ENCODE measurements around the gene ZNF76.
A peak's percentile ranks its signal among the peaks of the same experiment; 100 is the strongest.
"Not testable (repeated sequence)": the region's sequence is repeated elsewhere in the genome, so short reads cannot be mapped to it uniquely, and the experiment has no call there.

The ZNF76 gene

DNA sequence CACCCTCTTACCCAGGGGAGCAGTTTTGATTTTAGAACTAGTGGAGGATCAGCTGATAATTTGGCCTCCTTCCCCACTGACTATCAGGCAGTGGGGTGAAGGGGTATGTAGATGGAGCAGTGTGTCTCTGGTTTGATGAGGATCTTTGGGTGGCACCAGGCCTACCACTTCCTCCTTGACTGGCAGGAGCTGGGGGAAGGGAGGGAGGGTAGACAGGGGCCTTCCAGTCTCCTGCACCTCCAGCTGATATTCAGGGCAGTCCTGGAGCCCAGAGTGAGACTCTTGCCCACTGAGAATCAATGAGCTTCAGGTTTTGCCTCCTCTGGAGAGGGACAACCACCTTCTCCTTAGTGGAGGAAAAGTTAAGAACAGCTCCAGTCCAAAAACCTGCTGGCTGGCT, 41.3 kb downstream of the ZNF76 start:
- peak; percentile 43 for DNase-seq (ENCODE audit: low spot score)

DNA sequence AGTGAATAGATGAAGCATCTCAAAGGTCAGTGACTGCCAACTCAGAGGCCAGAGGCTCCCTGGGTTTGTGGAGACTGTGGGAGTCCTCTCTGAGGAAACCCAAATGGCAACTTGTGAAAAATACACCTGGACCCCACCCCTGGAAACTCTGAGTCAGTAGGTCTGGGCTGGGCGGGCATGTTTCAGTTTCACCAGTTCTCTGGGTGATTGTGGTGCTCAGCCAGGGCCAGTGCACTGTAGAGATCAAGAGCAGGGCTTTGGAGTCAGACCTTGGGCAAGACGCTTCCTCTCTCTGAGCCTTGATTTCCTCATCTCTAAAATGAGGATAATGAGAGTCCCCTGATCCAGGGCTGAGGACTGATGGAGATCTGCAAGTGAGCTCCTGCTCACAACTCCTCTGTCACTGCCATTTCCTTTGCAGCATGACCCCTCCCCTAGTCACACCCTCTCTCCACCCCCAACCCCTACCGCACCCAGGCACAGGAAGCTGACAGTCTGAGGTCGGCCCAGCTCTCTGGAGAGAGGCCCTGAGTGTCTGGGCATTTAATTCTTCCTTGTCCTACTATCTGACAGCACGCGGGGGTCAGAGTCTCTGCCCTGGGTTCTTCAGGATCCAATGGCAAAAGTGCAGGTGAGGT, 43.2 kb downstream of the ZNF76 start:
- DNase-seq (ENCODE audit: low spot score), result peak; percentile 91

DNA sequence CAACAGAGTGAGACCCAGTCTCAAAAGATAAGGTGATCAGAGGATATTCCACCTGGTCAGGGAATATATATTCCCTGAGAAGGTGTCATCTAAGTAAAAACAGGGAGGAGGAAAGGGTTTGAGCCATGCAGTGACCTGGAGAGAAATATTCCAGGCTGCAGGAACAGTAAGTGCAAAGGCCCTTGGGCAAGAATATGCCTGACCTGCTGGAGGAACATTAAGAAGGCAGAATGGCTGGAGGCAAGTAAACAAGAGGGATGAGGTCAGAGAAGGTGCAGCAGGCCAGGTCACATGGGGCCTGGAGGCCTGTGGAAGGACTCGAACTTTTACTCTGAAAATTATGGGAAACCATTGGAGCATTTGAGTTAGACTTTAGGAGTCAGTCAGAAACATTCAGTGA, 44.8 kb downstream of the ZNF76 start:
- no peak for DNase-seq (ENCODE audit: low spot score)

DNA sequence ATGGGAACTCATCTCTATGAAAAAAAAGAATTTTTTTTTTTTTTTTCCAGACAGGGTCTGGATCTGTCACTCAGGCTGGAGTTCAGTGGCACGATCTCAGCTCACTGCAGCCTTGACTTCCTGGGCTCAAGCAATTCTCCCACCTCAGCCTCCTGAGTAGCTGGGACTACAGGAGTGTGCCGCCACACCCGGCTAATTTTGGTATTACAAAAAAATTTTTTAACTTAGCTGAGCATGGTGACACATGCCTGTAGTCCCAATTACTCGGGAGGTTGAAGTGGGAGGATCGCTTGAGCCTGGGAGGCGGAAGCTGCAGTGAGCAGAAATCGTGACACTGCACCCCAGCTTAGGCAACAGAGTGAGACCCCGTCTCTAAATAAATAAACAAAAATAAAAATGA, 45.6 kb downstream of the ZNF76 start:
- DNase-seq (ENCODE audit: low spot score), result peak; percentile 36

DNA sequence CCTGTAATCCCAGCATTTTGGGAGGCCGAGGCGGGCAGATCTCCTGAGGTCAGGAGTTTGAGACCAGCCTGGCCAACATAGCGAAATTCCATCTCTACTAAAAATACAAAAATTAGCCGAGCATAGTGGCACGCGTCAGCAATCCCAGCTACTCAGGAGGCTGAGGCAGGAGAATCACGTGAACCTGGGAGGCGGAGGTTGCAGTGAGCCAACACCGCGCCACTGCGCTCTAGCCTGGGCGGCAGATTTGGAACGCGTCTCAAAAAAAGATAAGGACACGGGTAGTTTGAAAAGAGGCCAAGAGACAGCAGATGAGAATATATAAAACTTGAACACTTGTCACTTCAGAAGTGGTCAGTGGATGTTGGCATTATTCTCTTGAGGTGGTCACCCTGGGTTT, 47.6 kb downstream of the ZNF76 start:
- not testable (repeated sequence) for DNase-seq (ENCODE audit: low spot score)

DNA sequence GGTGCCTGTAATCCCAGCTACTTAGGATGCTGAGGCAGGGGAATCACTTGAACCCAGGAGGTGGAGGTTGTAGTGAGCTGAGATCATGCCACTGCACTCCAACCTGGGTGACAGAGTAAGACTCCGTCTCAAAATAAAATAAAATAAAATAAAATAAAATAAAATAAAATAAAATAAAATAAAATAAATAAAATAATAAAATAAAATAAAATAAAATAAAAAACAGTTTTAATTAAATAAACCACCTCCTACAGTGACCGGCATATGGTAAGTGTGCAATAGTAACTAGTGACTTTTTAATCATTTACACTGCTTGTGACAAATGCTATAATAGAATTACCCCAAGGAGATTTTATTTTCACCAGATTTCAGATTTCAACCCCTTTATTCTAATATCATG, 49.0 kb downstream of the ZNF76 start:
- not testable (repeated sequence) for DNase-seq (ENCODE audit: low spot score)

DNA sequence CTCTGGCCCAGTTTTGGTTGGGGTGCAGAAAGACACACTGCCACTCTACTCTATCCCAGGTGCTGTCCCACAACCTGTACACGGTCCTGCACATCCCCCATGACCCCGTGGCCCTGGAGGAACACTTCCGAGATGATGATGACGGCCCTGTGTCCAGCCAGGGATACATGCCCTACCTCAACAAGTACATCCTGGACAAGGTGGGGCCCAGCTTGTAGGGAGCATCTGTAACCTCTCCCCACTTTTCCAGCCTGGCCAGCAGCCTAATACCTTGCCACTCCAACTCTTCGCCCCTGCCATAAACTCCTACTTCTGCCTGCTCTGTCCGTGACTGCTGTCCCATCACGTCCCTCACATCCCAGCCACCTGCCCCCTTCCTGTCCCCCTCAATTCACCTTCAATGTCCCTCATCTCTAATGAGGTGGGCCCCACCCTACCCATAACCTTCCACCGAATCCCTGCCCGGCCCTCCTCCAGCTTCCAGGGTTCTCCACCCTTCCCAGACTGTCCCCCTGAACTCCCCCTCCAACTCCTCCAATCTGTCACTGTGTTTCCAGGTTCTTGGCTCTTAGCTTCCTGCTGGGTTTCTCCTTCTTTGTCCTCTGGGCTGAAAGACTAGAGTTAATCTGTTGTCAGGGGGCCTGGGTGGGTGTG, 50.2 kb downstream of the ZNF76 start:
- DNase-seq (ENCODE audit: low spot score), result no peak

DNA sequence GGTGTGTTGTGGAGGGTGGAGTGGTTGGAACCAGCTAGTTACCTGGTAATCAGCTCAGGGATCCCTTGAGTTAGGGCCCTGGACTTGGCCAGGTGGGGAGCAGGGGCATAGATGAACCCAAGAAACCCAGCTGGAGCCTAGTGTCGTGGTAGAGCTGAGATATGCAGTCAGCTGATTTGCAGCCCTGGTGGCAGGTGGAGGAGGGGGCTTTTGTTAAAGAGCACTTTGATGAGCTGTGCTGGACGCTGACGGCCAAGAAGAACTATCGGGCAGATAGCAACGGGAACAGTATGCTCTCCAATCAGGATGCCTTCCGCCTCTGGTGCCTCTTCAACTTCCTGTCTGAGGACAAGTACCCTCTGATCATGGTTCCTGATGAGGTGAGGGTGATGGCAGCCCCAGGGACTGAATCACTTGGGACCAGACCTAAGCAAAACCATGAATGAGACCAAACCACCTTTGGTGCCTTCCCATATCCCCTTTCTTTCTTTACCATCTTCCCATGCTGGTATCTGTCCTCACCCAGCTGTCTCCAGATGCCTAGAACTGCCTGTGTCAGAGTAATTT, 50.8 kb downstream of the ZNF76 start:
- no peak for DNase-seq (ENCODE audit: low spot score)

DNA sequence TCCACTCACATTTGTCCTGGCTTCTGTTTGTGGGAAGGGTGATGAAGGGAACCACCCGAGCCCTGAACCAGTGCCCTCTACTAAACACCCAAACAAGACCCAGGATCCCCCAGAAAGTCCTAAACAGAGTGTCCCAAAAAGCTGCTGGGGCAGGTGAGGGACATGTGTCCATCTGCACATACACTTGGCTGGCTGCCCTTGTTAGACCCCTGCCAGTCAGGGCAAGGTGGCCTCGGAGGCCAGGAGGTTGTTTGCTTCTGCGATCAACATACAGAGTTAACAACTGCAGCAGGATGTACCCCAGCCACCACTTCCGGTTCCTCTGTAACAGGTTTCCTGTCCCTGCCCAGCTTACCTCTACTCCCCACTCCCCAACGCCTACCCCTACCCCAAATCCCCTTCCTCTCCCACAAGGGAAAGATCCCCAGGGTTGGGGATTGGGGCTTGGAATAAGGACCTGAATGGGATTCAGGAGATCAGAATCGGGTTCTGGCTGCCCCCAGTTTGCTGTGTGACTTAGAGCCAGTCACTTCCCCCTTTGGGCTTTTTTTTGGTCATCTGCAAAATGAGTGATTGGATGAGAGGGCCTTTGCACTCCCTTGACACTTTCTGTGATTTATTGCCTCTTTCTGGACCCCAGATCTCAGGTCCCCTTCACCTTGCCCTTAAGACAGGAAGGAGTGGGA, 52.0 kb downstream of the ZNF76 start:
- peak; percentile 62 for DNase-seq (ENCODE audit: low spot score)

DNA sequence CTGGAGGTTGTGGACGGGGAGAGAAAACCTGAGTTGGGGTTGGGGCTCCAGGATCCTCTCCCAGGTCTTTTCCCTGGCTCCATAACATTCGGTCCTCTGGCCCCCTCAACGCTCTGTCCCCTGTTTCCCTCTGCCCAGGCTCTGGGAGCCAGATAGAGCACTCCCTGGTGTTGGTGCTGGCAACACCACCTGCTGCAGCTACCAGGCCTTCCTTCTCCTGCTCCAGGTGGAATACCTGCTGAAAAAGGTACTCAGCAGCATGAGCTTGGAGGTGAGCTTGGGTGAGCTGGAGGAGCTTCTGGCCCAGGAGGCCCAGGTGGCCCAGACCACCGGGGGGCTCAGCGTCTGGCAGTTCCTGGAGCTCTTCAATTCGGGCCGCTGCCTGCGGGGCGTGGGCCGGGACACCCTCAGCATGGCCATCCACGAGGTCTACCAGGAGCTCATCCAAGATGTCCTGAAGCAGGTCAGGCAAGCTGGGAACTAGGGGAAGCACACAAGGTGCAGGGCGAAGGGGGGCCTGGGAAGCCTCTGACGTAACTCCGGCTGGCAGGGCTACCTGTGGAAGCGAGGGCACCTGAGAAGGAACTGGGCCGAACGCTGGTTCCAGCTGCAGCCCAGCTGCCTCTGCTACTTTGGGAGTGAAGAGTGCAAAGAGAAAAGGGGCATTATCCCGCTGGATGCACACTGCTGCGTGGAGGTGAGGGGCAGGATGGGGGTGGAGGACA, 52.7 kb downstream of the ZNF76 start:
- DNase-seq (ENCODE audit: low spot score), result no peak

DNA sequence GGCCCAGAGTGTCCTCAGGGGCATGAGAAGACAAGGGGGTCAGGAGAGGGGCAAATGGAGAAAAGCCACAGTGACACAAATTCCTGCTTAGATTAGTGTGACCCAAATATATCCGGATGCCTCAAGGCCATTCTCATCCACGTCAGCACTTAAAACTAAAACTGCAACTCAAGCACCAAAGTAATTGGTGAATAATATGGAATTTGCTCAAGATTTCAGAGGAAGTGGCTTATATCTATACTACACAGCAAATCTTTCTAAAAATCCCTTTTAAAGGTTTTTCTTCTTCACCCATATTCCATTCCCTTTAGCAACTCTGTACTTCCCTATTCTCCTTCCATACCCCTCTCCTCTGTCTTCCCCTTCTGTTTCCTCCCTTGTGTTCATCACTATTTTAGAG, 53.3 kb downstream of the ZNF76 start:
- DNase-seq (ENCODE audit: low spot score), result no peak

DNA sequence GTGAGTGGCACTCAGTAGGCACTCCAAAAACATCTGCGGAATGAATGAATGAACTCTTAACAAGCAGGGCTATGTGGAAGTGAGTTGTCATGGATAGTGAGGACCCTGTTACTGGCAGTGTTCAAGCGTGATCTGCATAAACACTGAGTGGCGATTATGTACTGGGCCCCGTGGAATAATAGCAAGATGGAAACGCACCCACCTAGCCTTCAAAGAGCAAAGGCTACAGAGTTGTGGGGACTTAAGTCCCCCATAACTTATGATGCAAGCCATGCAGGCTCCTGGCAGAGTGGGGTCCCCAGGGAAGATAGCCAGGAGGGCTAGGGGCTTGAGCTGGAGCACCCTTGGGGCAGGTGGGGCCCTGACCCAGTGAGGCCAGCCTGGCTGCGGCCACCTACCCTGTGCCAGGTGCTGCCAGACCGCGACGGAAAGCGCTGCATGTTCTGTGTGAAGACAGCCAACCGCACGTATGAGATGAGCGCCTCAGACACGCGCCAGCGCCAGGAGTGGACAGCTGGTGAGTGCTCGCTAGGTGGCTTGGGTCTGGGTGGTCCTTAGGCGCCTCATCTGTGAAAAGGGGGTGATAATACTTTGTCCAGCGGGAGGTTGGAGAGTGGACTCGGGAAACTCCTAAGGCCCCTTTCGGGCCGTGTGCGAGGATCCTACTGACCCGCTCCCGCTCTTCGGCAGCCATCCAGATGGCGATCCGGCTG, 58.1 kb downstream of the ZNF76 start:
- DNase-seq (ENCODE audit: low spot score), result no peak

DNA sequence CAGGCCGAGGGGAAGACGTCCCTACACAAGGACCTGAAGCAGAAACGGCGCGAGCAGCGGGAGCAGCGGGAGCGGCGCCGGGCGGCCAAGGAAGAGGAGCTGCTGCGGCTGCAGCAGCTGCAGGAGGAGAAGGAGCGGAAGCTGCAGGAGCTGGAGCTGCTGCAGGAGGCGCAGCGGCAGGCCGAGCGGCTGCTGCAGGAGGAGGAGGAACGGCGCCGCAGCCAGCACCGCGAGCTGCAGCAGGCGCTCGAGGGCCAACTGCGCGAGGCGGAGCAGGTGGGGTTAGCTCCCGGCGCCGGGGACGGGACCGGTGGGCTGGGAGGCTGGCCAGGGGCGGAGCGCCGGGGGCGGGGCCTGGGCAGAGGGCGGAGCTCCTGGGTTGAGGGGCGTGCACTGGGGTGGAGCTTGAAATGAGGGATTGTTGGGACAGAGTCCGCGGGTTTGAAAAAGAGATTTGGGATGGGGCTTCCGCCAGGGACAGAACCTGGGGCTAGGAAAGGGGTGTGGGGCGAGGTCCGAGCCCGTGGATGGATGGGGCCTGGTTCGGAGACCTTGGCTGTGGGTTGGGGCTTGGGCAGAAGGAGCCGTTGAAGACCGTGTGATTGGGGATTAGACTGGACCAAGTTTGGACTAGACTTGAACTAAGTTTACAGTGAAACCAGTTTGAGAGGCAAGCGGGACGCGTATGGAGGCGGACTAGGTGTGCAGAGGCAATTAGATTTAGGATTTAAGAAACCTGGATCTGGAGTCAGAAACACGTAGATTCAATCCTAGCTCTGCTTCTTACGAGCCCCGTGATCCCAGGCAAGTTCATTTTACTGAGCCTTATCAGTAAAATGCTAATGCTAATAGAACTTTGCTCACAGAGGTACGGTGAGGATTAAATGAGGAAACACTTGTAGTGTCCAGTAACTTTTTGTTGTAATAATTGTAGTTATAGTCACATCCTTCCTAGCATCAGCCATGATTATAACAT, 58.9 kb downstream of the ZNF76 start:
- DNase-seq (ENCODE audit: low spot score), result no peak

DNA sequence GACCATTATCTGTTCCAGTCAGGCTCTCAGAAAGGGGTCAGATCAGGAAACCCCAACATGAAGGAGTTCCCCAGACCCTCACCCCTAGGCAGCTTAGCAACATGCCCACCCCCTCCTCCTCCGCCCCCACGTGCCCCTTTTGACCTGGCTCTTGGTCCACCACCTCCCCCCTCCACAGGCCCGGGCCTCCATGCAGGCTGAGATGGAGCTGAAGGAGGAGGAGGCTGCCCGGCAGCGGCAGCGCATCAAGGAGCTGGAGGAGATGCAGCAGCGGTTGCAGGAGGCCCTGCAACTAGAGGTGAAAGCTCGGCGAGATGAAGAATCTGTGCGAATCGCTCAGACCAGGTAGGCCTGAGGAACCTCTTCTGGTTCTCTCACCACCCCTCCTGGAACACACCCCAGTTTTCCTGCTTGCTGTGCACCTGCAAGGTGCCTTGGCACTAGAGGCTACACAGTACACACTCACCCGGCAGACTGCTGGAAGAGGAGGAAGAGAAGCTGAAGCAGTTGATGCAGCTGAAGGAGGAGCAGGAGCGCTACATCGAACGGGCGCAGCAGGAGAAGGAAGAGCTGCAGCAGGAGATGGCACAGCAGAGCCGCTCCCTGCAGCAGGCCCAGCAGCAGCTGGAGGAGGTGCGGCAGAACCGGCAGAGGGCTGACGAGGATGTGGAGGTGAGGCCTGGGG, 60.0 kb downstream of the ZNF76 start:
- DNase-seq (ENCODE audit: low spot score), result no peak

DNA sequence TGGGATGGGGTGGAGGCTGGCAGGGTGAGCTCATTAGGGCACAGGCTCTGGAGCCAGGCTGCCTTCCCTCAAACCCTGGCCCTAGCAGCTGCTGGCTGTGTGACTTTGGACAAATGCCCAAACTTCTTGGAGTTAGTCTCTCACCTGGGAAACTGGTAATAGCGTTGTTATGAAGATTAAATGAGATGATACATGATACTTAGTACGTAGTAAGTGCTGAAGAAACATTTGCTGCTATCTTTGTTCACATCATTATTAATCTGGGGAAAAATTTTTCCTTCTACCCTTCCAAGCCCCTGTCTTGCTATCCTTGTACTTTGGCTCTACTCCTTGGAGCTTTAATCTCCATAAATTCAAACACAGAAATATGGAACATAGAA, 60.5 kb downstream of the ZNF76 start:
- DNase-seq (ENCODE audit: low spot score), result no peak

DNA sequence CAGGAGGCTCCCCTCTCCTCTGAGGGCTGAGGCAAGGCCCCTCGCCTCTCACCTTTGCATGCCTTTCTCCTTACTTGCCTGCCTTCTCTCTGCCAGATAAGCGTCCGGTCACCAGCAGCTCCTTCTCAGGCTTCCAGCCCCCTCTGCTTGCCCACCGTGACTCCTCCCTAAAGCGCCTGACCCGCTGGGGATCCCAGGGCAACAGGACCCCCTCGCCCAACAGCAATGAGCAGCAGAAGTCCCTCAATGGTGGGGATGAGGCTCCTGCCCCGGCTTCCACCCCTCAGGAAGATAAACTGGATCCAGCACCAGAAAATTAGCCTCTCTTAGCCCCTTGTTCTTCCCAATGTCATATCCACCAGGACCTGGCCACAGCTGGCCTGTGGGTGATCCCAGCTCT, 61.6 kb downstream of the ZNF76 start:
- DNase-seq (ENCODE audit: low spot score), result no peak

DNA sequence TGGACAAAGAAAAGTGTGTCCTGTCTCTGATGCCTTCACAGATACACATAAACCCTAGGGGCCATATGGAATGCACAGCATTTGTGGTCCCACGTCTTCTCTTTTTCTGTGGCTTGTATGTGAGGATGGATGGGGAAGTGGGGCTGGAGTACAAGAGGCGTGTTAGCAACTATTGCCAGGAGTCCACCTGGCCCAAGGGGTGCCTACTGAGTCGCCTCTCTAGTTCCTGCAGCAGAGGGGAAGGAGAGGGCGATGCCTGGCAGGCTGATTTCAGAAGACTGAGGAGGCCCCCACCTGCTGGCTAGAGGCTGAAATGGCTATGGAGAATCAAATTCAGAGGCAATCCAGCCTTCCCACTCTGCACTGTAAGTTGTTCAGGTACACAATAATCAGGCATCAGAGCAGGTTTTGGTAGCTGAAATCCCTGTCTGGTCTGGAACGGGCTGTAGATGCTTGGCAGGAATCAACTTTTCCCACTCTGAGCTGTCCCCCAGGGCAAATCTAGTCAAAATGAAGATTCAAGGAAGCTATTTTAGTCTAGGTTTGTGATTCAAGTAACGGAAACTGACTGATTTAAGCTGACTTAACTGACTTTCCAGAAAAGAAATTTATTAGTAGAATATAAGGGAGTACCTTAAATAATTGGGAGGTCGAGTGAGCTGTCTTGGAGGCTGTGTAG, 68.0 kb downstream of the ZNF76 start:
- peak; percentile 70 for DNase-seq (ENCODE audit: low spot score)

DNA sequence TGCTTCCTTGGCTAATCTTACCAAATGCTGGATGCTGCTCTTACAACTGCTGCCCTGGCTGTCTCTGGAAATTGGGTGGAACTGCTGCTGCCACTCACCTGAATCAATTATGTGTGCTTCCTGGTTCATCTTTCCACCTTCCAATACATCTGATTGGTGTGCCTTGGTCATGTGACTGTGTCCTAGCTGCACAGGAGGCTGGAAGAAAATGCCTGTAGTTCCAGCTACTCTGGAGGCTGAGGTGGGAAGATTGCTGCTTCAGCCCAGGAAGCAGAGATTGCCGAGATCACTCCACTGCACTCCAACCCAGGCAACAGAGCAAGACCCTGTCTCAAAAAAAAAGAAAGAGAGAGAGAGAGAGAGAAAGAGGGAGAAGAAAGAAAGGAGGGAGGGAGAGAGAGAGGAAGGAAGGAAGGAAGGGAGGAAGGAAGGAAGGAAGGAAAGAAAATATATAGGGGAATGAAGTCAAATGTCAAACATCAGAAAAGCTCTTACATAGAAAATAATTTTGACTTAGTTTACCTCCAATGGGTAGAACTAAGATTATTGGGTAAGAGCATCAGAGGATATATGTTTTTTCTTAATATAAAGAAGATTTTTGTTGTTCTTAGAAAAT, 68.7 kb downstream of the ZNF76 start:
- no peak for DNase-seq (ENCODE audit: low spot score)

DNA sequence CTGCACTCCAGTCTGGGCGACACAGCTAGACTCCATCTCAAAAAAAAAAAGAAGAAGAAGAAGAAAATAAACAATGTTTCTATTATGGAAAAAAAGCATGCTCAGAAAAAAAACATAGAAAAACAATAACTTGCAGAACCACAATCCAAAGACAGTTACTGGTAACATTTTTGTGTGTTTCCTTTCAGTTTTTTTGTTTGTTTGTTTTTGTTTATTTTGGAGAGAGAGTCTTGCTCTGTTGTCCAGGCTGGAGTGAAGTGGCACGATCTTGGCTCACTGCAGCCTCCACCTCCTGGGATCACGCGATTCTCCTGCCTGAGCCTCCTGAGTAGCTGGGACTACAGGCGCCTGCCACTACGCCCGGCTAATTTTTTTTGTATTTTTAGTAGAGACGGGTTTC, 69.4 kb downstream of the ZNF76 start:
- DNase-seq (ENCODE audit: low spot score), result not testable (repeated sequence)

Measured in activated CD4-positive, alpha-beta T cell treated with anti-CD3 and anti-CD28 coated beads, Interleukin-2, Interleukin-4, amounts not matched to agents 100 ng/mL and 50 ng/mL, durations not matched to agents 16 hours and 8 hours (primary cell).